Measurements from ENCODE around the gene TRIM58.

TRIM58 gene

GRCh38 chr1:247845011-247845692, 11.8 kb upstream of the TRIM58 start:
- Histone ChIP-seq H3K27ac (ENCODE audit: low read length) (no peak overlapping the region), H3K4me1 (ENCODE audit: control insufficient read depth, insufficient read depth, low read length) (no peaks in the 10 kb centered on the region), H3K27me3 (ENCODE audit: control insufficient read depth, insufficient read depth, low read length) (no peaks in the 10 kb centered on the region), H3K36me3 (ENCODE audit: control insufficient read depth, insufficient read depth, low read length) (no peaks in the 10 kb centered on the region), H3K9me3 (ENCODE audit: control insufficient read depth, insufficient read depth, low read length) (no peaks in the 10 kb centered on the region), H3K4me3 (ENCODE audit: low read length) (no peak overlapping the region)
- WGBS (ENCODE audit: insufficient coverage, insufficient read length) = no CpG with 5 or more reads among the region's 12 CpGs
- DNase-seq (ENCODE audit: low read depth, low spot score) = no peak

- Histone ChIP-seq H3K27me3 (ENCODE audit: control insufficient read depth, insufficient read depth, low read length) (no peaks in the 10 kb centered on the region), H3K4me3 (ENCODE audit: low read length) (no peak overlapping the region), H3K4me1 (ENCODE audit: control insufficient read depth, insufficient read depth, low read length) (no peaks in the 10 kb centered on the region), H3K9me3 (ENCODE audit: control insufficient read depth, insufficient read depth, low read length) (no peaks in the 10 kb centered on the region), H3K36me3 (ENCODE audit: control insufficient read depth, insufficient read depth, low read length) (no peaks in the 10 kb centered on the region), H3K27ac (ENCODE audit: low read length) (no peak overlapping the region)
- WGBS (ENCODE audit: insufficient coverage, insufficient read length) = no CpG with 5 or more reads among the region's 5 CpGs
- DNase-seq (ENCODE audit: low read depth, low spot score) = no peak
Measured at GRCh38 chr1:247845693-247846017, 11.3 kb upstream of the TRIM58 start.

- DNase-seq (ENCODE audit: low read depth, low spot score) = no peak
- Histone ChIP-seq H3K27ac (ENCODE audit: low read length) (no peak overlapping the region), H3K4me1 (ENCODE audit: control insufficient read depth, insufficient read depth, low read length) (no peaks in the 10 kb centered on the region), H3K36me3 (ENCODE audit: control insufficient read depth, insufficient read depth, low read length) (no peaks in the 10 kb centered on the region), H3K9me3 (ENCODE audit: control insufficient read depth, insufficient read depth, low read length) (no peaks in the 10 kb centered on the region), H3K4me3 (ENCODE audit: low read length) (no peak overlapping the region), H3K27me3 (ENCODE audit: control insufficient read depth, insufficient read depth, low read length) (no peaks in the 10 kb centered on the region)
- WGBS (ENCODE audit: insufficient coverage, insufficient read length) = no CpG with 5 or more reads among the region's 7 CpGs
Measured at GRCh38 chr1:247848346-247848745, 8.6 kb upstream of the TRIM58 start.

GRCh38 chr1:247849616-247850015, 7.4 kb upstream of the TRIM58 start:
- no peaks in the 10 kb centered on the region for H3K9me3 ChIP-seq (ENCODE audit: control insufficient read depth, insufficient read depth, low read length)
- WGBS (ENCODE audit: insufficient coverage, insufficient read length) = no CpG with 5 or more reads among the region's 1 CpG
- H3K36me3 ChIP-seq (ENCODE audit: control insufficient read depth, insufficient read depth, low read length) = no peaks in the 10 kb centered on the region

GRCh38 chr1:247854899-247855545, 2.0 kb upstream of the TRIM58 start:
- Histone ChIP-seq H3K4me3 (ENCODE audit: low read length) (no peak overlapping the region), H3K36me3 (ENCODE audit: control insufficient read depth, insufficient read depth, low read length) (no peaks in the 10 kb centered on the region), H3K9me3 (ENCODE audit: control insufficient read depth, insufficient read depth, low read length) (no peaks in the 10 kb centered on the region), H3K27ac (ENCODE audit: low read length) (no peak overlapping the region), H3K27me3 (ENCODE audit: control insufficient read depth, insufficient read depth, low read length) (peaks cover 3% of the 10 kb centered on the region; the same call in 1 of the 2 replicates), H3K4me1 (ENCODE audit: control insufficient read depth, insufficient read depth, low read length) (peaks cover 3% of the 10 kb centered on the region)
- DNase-seq (ENCODE audit: low read depth, low spot score) = no peak
- WGBS (ENCODE audit: insufficient coverage, insufficient read length) = no CpG with 5 or more reads among the region's 14 CpGs

More at GRCh38 chr1:247849616-247850015, 7.4 kb upstream of the TRIM58 start:
- Histone ChIP-seq H3K27me3 (ENCODE audit: control insufficient read depth, insufficient read depth, low read length) (no peaks in the 10 kb centered on the region), H3K4me1 (ENCODE audit: control insufficient read depth, insufficient read depth, low read length) (no peaks in the 10 kb centered on the region), H3K4me3 (ENCODE audit: low read length) (no peak overlapping the region), H3K27ac (ENCODE audit: low read length) (no peak overlapping the region)
- DNase-seq (ENCODE audit: low read depth, low spot score) = no peak

GRCh38 chr1:247855911-247856310, 1.1 kb upstream of the TRIM58 start:
- H3K9me3 ChIP-seq (ENCODE audit: control insufficient read depth, insufficient read depth, low read length) = no peaks in the 10 kb centered on the region
- no peak overlapping the region for H3K27ac ChIP-seq (ENCODE audit: low read length)
- H3K4me1 ChIP-seq (ENCODE audit: control insufficient read depth, insufficient read depth, low read length) = peaks cover 3% of the 10 kb centered on the region
- H3K27me3 ChIP-seq (ENCODE audit: control insufficient read depth, insufficient read depth, low read length) = peaks cover 3% of the 10 kb centered on the region; the same call in 1 of the 2 replicates
- no peak for DNase-seq (ENCODE audit: low read depth, low spot score)
- WGBS (ENCODE audit: insufficient coverage, insufficient read length) = no CpG with 5 or more reads among the region's 4 CpGs
- H3K36me3 ChIP-seq (ENCODE audit: control insufficient read depth, insufficient read depth, low read length) = no peaks in the 10 kb centered on the region
- no peak overlapping the region for H3K4me3 ChIP-seq (ENCODE audit: low read length)

GRCh38 chr1:247857985-247858619, 1.1 kb downstream of the TRIM58 start:
- Histone ChIP-seq H3K36me3 (ENCODE audit: control insufficient read depth, insufficient read depth, low read length) (no peaks in the 10 kb centered on the region), H3K27ac (ENCODE audit: low read length) (no peak overlapping the region), H3K27me3 (ENCODE audit: control insufficient read depth, insufficient read depth, low read length) (peaks cover 3% of the 10 kb centered on the region; the same call in 1 of the 2 replicates), H3K9me3 (ENCODE audit: control insufficient read depth, insufficient read depth, low read length) (no peaks in the 10 kb centered on the region), H3K4me3 (ENCODE audit: low read length) (peak overlapping the region; percentile 56; the same call in 1 of the 2 replicates), H3K4me1 (ENCODE audit: control insufficient read depth, insufficient read depth, low read length) (peaks cover 3% of the 10 kb centered on the region)
- WGBS (ENCODE audit: insufficient coverage, insufficient read length) = no CpG with 5 or more reads among the region's 15 CpGs
- no peak for DNase-seq (ENCODE audit: low read depth, low spot score)

GRCh38 chr1:247862756-247863155, 5.8 kb downstream of the TRIM58 start:
- Histone ChIP-seq H3K4me3 (ENCODE audit: low read length) (no peak overlapping the region), H3K36me3 (ENCODE audit: control insufficient read depth, insufficient read depth, low read length) (no peaks in the 10 kb centered on the region), H3K27ac (ENCODE audit: low read length) (no peak overlapping the region), H3K9me3 (ENCODE audit: control insufficient read depth, insufficient read depth, low read length) (no peaks in the 10 kb centered on the region), H3K27me3 (ENCODE audit: control insufficient read depth, insufficient read depth, low read length) (peaks cover 3% of the 10 kb centered on the region; the same call in 1 of the 2 replicates), H3K4me1 (ENCODE audit: control insufficient read depth, insufficient read depth, low read length) (0 out of 2 replicates have a peak, but pooled peaks cover 2% of the 10 kb centered on the region)
- no peak for DNase-seq (ENCODE audit: low read depth, low spot score)
- WGBS (ENCODE audit: insufficient coverage, insufficient read length) = no CpG with 5 or more reads among the region's 4 CpGs

GRCh38 chr1:247864644-247865043, 7.7 kb downstream of the TRIM58 start:
- Histone ChIP-seq H3K4me3 (ENCODE audit: low read length) (no peak overlapping the region), H3K27ac (ENCODE audit: low read length) (no peak overlapping the region), H3K9me3 (ENCODE audit: control insufficient read depth, insufficient read depth, low read length) (no peaks in the 10 kb centered on the region), H3K4me1 (ENCODE audit: control insufficient read depth, insufficient read depth, low read length) (no peaks in the 10 kb centered on the region), H3K36me3 (ENCODE audit: control insufficient read depth, insufficient read depth, low read length) (no peaks in the 10 kb centered on the region), H3K27me3 (ENCODE audit: control insufficient read depth, insufficient read depth, low read length) (no peaks in the 10 kb centered on the region)
- no peak for DNase-seq (ENCODE audit: low read depth, low spot score)
- no CpG with 5 or more reads among the region's 17 CpGs for WGBS (ENCODE audit: insufficient coverage, insufficient read length)

GRCh38 chr1:247865416-247865815, 8.4 kb downstream of the TRIM58 start:
- no peaks in the 10 kb centered on the region for H3K9me3 ChIP-seq (ENCODE audit: control insufficient read depth, insufficient read depth, low read length)
- H3K36me3 ChIP-seq (ENCODE audit: control insufficient read depth, insufficient read depth, low read length) = no peaks in the 10 kb centered on the region
- no peak overlapping the region for H3K27ac ChIP-seq (ENCODE audit: low read length)
- no peak overlapping the region for H3K4me3 ChIP-seq (ENCODE audit: low read length)
- DNase-seq (ENCODE audit: low read depth, low spot score) = no peak
- H3K27me3 ChIP-seq (ENCODE audit: control insufficient read depth, insufficient read depth, low read length) = no peaks in the 10 kb centered on the region
- H3K4me1 ChIP-seq (ENCODE audit: control insufficient read depth, insufficient read depth, low read length) = no peaks in the 10 kb centered on the region
- WGBS (ENCODE audit: insufficient coverage, insufficient read length) = no CpG with 5 or more reads among the region's 6 CpGs

All from iPS DF 6.9 (cell line).